ENCODE measurements around the gene RBM38.
"Not testable (repeated sequence)": the region's sequence is repeated elsewhere in the genome, so short reads cannot be mapped to it uniquely, and the experiment has no call there.

Gene RBM38

DNA sequence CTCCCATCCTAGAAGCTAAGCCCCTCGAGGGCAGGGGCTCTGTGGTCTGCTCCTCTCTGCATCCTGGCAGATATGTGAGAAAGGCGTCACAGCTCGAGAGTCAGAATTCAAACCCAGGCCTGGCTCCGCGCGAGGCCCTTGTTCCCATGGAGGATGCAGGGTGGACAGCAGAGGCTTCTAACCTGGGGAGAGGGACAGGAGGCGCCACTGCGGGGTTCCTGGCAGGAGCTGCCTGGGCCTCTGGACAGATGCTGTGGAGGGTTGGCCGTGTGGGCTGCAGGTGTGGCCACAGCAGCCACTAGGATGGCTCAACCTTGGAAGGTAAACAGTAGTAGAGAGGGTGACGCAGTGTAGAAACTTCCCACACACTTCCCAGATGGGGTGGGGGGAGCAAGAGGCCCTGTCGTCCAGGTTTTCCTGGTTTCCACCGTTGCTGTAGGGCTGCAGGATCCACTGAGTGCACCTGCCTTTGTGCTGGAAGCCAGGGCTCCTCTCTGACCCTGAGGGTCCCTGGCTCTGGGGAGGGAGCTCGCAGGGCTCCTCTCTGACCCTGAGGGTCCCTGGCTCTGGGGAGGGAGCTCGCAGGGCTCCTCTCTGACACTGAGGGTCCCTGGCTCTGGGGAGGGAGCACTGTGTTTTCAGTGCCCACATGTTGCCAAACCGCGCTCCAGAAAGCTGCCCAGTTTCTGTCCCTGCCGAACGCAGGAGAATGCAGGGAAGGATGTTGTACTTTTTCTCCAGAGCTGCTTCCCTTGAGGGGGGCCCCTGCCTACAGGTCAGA lies 14.2 kb downstream of the RBM38 start:
- DNase-seq = no peak

DNA sequence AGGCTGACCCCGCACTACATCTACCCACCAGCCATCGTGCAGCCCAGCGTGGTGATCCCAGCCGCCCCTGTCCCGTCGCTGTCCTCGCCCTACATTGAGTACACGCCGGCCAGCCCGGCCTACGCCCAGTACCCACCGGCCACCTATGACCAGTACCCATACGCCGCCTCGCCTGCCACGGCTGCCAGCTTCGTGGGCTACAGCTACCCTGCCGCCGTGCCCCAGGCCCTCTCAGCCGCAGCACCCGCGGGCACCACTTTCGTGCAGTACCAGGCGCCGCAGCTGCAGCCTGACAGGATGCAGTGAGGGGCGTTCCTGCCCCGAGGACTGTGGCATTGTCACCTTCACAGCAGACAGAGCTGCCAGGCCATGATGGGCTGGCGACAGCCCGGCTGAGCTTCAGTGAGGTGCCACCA lies 16.4 kb downstream of the RBM38 start:
- DNase-seq = no peak

DNA sequence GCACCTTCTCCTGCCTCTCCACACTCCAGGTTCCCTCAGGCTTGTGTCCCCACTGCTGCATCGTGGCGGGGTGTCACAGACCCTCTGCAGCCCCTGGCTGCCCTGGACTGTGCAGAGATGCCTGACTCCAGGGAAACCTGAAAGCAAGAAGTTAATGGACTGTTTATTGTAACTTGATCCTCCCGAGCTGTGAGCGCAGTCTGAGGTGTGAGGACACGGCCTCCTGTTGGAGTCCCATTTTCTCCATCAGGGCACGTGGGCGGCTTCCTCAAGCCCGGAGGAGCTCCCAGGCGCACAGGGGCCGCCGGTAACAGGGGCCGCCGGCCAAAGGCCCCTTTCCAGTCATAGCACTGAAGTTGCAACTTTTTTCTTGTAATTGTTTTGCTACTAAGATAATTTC lies 16.9 kb downstream of the RBM38 start:
- no peak for DNase-seq

DNA sequence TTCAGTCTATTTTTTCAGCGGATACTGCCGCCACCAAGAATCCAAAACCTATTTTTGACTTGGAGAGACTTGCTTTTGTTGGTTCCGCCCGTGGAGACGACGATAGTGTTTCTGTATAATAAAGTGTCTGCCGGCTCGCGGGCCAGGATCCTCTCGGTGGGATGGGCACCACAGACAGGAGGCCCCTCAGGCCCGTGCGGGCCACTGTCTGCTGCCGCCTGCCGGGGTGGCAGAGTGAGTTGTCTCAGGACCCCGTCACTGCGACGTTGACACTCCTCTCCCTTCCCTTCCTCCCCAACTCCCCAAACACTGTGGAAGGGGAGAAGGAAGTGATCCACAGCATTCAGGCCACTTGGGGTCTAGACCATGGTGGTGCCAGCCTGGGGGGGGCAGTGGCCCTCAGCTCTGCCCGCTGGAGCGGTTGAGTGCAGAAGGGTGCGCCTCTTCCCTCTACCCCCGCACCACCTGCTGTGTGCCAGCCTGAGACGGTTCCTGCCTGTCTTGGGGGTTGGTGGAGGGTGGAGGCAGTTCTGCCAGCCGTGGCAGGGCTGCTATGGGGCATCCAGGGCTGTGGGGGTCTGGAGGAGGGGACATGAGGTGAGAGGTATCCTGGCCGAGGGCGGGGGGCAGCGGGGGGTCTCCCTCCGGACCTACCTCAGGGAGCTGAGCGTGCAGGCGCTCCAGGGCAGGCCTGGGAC lies 17.5 kb downstream of the RBM38 start:
- DNase-seq = no peak

DNA sequence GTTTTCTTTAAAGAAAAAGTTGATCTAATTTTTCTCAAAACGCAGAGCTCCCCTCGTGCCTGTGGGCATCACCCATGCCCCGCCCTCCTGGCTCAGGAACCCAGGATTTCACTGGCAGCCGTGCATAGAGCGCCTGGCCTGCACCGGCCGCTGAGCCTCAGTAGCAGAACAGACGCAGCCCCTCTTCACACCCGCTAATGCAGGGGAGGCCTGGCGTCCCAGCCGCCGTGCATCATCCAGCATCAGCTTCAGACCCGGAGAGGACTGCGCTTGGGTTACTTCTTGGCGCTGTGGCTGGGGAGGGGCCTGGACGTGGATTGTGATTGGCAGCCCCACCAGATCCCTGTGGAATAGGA lies 18.1 kb downstream of the RBM38 start:
- no peak for DNase-seq

DNA sequence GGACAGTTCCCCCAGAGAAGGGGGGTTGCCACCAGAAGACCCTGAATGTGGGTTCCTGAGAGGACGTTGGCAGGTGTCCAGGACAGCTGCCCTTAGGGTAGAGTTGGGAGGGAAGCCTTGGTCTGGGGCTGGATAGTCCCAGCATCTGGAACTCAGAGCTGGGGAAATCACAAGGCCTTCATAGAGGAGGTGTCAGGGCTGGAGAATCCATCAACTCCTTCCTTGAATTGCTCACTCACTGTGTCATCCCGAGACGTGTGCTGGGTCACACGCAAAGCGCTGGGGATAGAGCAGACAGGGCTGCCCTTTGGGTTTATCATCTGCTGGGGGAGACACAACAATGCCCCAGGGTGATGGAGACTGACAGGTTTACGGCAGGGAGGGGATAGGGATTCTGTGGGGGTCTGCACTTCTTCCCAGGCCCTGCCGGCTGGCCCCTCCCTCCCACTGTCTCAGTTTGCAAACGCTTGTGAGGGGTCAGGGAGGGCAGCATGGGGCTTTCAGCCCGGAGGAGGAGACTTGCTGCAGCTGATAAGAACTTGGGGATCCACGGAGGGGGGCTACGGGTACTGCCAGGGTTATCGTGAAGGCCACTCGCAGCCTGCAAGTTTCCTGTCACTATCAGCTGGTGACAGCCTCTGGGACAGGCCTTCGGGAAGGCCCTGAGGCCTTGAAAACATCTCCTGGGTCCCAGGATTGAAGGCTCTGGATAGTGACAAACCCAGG lies 18.6 kb downstream of the RBM38 start:
- DNase-seq = no peak

DNA sequence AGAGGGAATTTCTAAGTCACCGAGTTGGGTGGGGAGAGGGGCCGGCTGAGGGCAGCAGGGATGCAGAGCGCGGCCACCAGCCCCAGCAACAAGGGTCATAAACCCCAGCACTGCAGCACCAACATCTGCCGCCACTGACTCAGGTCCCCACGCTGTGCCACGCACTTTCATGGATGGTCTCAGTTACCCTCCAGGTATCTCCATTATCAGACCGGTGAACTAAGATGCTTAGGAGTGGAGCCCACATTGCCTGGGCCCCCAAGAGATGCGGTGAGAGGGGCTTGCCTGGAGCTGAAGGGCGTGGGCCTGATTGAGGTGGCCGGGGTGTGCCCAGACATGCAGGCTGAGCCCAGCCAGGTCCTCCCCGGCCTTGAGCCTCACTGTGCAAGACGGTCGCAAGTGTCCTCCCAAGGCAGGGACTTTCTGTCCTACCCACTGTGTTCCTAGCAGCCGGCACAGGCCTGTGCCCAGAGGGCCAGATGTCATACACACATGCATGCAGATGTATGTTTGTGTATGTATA lies 19.3 kb downstream of the RBM38 start:
- no peak for DNase-seq

DNA sequence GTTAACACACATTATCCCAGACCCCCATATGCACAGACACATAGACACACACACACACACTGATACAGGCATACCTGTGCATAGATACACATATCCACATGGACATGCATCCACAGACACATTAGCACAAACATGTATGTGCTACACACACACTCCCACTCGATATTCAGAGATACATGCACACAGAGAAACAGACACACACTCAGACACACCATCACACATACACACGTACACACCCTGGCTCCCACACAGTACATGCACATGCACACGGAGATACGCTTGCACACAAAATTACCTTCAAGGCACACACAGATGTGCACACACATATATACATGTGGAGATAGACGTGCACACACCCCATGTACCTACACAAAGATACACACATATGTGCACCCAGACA lies 19.7 kb downstream of the RBM38 start:
- DNase-seq = no peak

DNA sequence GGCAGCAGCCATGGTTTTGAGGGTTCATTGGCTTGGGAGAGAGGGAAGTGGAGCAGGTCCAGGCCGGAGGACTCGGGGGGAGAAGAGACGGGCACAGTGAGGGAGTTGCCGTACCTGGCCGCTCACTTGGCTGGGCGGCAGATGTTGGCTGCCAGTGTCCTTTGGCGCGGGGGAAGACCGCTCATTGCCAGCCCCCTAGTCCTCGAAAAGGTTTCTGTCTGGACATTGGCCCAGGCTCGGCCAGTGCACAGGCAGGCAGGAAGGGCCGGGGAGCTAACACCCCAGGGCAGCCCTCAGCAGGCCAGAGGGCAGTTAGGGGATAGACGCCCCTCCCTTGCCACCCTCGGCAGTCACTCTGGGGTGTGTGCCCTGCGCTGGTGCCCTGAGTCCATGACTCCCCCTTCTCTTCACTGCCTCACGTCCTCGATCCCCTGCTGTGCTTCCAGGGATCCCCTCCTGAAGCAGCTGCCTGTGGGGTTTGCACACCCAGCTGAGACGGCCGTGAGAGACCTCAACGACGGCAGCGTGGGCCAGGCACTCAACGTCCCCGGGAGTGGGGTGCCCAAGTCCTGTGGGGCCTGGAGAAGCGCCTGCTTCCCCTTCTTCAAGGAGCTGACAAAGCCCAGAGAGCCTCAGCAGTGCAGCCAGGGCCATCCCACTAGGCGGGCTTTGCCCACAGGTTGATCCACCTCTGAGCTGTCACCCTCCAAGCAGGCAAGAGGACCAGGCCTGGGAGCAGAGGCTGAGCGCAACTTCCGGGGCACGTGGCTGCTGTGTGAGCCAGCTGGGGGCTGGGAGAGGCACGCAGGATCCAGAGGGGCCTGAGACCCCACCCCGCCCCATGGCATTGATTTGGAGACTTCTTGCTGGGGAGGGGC lies 20.4 kb downstream of the RBM38 start:
- DNase-seq = no peak

DNA sequence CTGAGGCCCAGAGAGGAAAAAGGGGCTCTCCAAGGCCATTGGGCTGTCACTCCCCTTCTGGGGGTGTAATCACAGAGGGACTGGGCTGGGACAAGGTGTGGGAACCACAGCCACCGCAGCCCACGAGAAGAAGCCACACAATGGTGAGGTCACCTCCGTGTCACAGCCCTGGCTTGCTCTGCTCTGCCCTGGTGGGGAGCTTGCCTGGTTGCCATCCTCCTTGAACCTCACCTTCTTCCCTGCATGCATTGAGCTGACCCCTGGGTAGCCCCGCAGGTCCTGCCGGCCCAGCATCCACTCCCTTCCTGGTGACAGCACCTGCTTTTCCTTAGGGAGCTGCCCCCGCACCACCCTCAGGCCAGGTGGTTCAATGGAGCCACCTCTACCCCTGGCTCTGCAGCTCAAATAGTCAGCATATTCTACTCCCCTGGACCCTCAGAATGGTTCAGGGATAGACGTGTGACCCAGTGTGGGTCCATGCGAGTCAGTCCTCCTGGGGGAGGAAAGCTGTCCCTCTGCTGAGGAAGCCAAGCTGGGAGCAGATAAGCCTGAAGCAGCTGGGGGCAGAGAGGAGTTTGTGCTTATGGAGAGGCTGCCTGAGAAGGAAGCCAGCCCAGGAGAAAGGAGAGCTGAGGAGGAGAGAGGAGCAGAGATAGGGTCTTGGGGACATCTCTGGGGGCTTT lies 21.3 kb downstream of the RBM38 start:
- no peak for DNase-seq

DNA sequence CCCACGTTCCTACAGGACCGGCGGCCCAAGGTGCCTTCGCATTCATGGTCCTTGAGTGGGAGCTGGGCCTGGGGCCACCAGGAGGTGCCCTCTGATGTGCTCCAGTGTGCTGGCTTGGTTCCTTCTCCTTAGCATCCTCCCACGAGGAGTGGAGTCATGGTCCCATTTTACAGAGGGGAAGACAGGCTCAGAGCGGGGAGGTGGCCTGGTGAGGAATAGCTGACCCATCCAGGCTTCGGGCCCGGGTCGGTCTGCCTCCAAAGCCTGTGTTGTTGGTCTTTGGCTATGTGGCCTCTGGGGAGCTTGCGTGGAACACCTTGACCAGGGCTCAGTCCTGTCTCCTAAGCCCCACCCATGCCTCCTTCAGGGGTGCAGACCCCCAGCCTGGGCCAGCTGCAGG lies 22.8 kb downstream of the RBM38 start:
- DNase-seq = no peak

DNA sequence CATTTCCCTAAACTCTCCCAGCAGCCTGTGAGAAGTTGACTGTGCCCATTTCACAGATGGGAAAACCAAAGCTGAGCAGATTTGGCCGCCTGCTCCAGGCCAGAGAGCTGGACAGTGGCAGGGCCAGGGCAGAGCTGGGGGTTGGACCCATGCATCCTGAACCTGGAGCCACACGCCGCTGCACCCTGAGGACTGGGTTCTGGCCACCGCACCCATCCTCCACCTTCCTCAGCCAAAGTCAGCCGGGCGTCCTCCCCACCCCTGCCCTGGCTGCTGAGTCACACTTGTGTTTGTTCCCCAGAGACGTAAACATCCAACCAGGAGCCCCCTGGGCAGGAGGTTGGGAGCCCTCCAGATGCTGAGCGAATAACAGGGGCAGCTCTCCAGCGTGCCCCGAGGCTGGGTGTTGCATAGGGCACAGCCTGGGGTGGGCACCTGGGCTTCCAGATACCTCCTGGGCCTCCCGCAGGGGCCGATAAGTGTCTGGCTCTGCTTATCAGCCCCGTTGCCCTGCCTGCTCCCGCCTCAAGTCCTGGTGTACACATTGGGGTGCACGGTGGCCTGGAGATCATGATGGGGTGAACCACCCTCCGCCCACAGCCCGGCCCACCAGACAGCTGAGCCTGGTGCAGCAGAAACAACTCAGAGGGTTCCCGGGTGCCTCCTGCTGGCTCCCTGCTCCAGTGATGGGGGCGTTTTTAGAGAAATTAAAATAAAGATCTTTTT lies 23.8 kb downstream of the RBM38 start:
- no peak for DNase-seq

DNA sequence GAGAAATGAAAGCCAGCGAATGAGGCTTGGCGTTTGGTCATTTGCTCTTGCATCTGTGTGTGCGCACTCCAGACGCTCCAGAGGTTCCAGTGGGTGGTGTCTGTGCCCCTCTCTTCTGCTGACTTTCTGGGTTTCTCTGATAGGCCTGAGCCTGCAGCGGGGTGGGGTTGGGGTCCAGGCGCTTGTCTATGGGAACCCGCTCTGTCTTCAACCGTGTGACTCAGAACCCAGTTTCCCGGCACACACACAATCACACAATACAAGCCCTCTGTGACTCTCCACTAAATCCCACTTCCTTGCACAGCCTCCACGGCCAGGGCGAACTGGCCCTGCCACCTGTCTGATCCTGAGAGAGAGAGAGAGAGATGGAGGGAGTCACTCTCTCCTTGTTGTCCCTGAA lies 24.6 kb downstream of the RBM38 start:
- DNase-seq = no peak

DNA sequence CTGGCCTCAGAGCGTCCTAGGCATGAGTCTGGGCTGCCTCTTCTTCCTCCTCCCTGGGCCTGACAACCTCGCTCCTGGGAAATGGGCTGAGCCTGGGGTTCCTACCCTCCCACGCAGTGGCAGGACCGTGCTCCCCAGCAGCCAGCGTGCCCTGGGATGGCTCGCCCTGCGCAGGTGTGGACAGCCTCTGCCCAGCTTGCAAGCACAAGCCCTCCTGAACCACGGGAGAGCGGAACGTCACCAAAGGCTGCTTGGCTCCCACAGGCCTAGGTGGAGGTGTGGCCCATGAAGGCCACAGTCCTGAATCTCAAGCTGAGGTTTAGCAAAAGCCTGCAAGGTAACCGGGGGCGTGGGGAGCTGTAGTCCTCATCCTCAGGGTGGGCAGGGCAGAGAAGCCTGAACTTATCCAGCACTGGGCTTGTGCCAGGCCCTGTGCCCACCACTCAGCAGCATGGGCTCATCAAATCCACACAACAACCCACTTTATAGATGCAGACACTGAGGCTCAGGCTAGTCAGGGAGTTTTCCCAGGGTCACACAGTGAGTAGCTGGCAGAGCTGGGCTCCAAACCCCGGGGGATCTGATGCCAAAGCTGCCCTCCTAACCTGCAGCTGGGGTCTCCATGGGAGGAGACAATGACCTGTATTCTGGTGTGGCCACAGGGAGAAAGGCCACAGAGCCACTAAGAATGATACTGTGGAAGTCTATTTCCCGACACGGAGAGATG lies 25.3 kb downstream of the RBM38 start:
- DNase-seq = no peak

DNA sequence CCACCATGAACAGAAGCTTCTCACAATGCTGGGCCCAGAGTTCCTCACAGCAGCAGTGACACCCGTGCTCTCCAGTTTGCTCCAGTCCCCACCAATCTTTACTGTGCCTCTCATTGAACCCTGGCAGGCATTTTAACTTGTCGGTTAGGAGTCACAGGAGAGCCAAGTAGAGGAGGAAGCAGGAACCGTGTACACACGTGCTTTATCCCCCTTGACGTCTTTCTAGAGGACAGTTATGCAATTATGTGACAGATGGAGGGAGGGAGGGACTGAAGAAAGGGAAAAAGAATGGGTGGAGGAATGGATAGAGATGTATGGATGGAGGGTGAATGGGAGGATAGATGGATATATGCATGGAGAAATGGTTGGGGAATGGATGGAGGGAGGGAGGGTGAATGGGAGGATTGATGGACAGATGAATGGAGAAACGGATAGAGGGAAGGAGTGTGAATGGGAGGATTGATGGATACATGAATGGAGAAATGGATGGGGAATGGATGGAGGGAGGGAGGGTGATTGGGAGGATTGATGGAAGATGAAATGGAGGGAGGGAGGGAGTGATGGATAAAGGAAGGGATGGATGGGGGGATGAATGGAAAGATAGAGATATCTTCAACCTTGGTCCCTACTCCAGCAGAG lies 26.0 kb downstream of the RBM38 start:
- DNase-seq = no peak

DNA sequence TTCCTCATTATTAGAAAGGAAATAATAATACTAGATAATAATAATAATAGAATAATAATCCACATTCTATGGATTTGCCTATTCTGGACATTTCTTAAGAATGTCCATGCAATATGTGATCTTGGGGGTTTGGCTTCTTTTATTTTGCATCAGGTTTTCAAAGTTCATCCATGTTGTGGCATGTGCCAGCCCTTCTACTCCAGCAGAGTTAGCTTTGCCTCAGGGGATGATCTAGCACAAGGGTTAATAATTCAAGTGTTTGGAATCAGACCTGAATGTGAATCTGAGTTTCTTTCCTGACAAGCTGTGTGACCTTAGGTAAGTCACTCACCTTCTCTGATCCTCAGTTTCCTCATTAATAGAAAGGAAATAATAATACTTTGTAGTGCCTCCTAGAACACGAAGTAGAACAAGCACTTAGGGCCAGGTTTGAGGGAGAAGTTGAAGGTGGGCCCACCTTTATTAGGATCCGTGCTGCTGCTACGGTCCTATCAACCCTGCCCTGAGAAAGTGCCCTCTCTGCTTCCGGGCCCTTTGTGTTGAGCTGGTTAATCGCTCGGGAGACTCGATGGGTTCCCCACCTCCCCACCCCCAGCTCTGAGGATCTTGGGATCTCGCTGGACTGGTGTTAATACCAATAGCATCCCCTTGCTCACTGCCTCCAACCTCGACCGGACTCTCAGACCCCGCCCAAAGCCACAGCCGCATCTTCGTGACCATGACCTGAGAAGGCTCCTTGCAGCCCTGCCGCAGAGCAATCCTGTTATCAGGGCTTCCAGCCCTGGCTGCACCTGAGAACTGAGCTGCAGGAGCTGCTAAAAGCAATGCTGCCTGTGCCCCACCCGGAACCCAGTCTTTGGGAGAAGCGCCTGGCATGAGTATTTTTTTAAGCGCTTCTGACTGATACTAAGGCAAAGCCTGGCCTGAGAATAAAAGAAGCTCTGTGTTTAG lies 26.9 kb downstream of the RBM38 start:
- no peak for DNase-seq

DNA sequence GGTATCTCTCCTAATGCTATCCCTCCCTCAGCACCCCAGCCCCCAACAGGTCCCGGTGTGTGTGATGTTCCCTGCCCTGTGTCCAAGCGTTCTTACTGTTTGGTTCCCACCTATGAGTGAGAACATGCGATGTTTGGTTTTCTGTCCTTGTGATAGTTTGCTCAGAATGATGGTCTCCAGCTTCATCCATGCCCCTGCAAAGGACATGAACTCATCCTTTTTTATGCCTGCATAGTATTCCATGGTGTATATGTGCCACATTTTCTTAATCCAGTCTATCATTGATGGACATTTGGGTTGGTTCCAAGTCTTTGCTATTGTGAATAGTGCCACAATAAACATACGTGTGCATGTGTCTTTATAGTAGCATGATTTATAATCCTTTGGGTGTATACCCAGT lies 28.3 kb downstream of the RBM38 start:
- not testable (repeated sequence) for DNase-seq

DNA sequence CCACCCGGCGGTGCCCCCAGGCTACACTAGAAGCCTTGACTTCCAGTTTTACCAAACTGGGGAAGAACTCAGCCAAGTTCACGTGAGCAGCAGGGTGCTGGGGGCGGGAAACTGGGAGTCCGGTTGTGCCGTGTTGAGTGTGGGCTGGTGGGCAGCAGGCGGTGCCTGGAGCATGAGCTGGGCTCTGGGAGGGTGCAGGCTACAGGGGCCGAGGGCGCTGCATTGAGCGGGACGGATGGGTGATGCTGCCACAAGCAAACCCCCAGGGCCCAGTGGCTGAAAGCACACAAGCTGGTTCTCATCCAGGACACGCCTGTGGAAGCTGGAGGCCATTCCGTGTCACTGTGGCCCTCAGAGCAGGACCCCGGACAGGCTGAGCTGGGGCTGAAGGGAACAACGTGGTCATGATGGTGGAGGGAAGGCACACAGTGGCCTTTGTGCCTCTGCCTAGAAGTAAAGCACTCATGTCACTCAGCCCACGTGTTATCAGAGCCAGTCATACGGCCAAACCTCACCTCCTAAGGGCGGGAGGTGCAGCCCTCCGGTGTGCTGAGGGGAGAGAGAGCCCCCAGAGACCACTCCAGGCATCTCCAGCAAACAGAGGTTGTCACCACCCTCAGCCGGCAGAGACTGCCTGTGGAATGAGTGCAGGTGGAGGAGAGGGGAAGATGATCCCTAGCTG lies 29.5 kb downstream of the RBM38 start:
- DNase-seq = no peak

All from GOT3 (cell line).